ENCODE results near the gene FAM50A. TPM values are rescaled to one million over a fixed set of nuclear protein-coding genes. Genes with fewer than 3 reads are reported as not detected.
"Not testable (repeated sequence)": the region's sequence is repeated elsewhere in the genome, so short reads cannot be mapped to it uniquely, and the experiment has no call there.

Gene FAM50A, protein sequence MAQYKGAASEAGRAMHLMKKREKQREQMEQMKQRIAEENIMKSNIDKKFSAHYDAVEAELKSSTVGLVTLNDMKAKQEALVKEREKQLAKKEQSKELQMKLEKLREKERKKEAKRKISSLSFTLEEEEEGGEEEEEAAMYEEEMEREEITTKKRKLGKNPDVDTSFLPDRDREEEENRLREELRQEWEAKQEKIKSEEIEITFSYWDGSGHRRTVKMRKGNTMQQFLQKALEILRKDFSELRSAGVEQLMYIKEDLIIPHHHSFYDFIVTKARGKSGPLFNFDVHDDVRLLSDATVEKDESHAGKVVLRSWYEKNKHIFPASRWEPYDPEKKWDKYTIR
- 92.2 and 92.8 TPM in 2 replicates for total RNA-seq
- long read RNA-seq, transcript FAM50A-202 (13 exons, 1,352 nt): major isoform, 80 of 90 reads
- long read RNA-seq, partial matches to known transcripts: 3 of 90 reads
- long read RNA-seq, other reads (novel, unspliced or antisense): 7 of 90 reads

DNA sequence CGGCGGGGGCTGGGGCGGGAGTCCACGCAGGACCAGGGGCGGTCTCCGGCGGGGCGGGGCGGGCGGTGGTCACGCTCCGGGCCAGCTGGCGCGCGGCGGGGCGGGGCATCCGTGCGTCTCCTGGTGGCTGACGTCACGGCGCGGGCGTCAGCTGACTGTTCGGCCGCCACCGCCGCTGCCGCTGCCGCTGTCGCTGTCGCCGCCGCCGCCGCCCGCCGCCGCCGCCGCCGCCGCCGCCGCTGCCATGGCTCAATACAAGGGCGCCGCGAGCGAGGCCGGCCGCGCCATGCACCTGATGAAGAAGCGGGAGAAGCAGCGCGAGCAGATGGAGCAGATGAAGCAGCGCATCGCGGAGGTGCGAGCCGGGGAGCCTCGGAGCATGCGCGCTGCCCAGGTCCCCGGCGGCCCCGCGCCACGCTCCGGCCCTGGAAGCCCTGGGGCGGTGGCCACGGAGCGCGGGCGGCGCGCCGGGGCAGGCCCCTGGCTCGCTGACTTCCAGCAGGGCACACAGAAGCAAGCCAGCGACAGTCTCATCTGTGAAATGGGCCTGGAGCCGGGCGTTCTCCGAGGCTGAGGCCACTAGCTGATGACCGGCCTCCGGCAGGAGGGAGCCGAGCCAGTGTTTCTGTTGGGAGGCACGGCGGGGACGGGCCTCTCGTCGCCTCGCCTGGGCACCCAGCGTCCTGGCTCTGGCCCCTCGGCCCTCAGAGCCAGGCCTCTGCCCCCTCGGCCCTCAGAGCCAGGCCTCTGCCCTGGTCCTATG, at the start of gene FAM50A:
TSS of gene FAM50A (plus strand) at position 150 of the 763 bp plus-strand sequence. CDS start at position 245, 95 bp downstream.
- TF ChIP-seq CTCF (IDR thresholded peaks at IDR 0.05): no peak

GRCh38 chrX:154396363-154396762, 47.6 kb upstream of the FAM50A start:
- not testable (repeated sequence) for H3K27me3 Mint-ChIP-seq (ENCODE audit: unreplicated experiment); H3K4me3 Mint-ChIP-seq (ENCODE audit: unreplicated experiment); H3K9me3 Mint-ChIP-seq (ENCODE audit: unreplicated experiment); H3K27ac Mint-ChIP-seq (ENCODE audit: unreplicated experiment); DNase-seq (ENCODE audit: extremely low spot score, unreplicated experiment)
- Mint-ChIP-seq H3K4me1 (ENCODE audit: unreplicated experiment) (peaks cover 15% of the 10 kb centered on the region), H3K36me3 (ENCODE audit: unreplicated experiment) (peaks cover 13% of the 10 kb centered on the region)

More for the DNA sequence above, at the start of gene FAM50A:
- peak within 1 kb of the TSS; percentile 73 for H3K4me3 Mint-ChIP-seq (ENCODE audit: unreplicated experiment)
- no peaks in the 10 kb centered on the region for H3K9me3 Mint-ChIP-seq (ENCODE audit: unreplicated experiment)
- no peaks in the 10 kb centered on the region for H3K27me3 Mint-ChIP-seq (ENCODE audit: unreplicated experiment)
- DNase-seq (ENCODE audit: extremely low spot score, unreplicated experiment): no peak
- H3K36me3 Mint-ChIP-seq (ENCODE audit: unreplicated experiment): peaks cover 12% of the 10 kb centered on the region
- peaks cover 8% of the 10 kb centered on the region for H3K4me1 Mint-ChIP-seq (ENCODE audit: unreplicated experiment)
- H3K27ac Mint-ChIP-seq (ENCODE audit: unreplicated experiment): peak within 1 kb of the TSS; percentile 89

DNA sequence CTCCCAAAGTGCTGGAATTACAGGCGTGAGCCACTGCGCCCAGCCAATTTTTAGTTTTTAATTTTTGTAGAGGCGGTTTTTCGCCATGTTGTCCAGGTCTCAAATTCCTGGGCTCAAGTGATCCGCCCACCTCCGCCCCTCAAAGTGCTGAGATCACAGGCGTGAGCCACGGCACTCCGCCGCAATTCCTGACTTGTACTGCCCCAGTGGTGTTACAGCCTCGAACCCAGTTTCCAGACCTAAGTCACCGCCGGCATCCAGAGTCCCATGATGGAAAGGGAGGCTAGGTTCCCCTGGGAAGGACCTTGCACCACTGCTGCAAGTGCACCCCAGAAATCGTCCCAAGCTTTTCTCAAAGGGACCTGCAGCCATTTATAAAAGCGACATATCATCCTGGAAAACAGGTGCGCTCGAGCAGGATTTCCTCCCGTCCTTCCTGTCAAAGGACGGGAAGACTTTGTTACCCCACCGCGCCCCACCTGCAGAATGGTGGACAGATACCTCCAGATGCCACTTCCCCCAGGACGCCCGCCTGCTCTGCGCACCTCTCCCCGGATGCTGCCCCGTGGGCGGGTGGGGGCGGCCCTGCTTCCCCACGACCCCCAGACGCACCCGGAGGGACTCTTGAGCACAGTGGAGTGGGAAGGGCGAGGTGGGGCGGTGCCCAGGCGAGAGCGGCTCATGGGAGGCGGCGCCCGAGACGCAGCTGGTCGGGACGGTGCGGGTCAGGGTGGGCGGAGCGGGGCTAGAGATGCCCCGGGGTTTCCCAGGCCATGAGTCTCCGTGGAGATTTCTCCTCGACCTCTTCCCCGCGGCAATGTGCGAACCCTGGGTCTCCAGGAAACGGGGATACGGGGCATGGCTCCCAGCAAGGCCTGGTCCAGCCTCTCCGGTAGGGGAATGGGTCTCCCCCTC, 46.7 kb upstream of the FAM50A start:
- TF ChIP-seq CTCF (IDR thresholded peaks at IDR 0.05): no peak
- Mint-ChIP-seq H3K27ac (ENCODE audit: unreplicated experiment) (peak overlapping the region; percentile 99), H3K27me3 (ENCODE audit: unreplicated experiment) (no peaks in the 10 kb centered on the region), H3K9me3 (ENCODE audit: unreplicated experiment) (no peaks in the 10 kb centered on the region), H3K4me3 (ENCODE audit: unreplicated experiment) (peak overlapping the region; percentile 97), H3K36me3 (ENCODE audit: unreplicated experiment) (peaks cover 13% of the 10 kb centered on the region), H3K4me1 (ENCODE audit: unreplicated experiment) (peaks cover 15% of the 10 kb centered on the region)
- DNase-seq (ENCODE audit: extremely low spot score, unreplicated experiment): no peak

- Mint-ChIP-seq H3K9me3 (ENCODE audit: unreplicated experiment) (no peaks in the 10 kb centered on the region), H3K27me3 (ENCODE audit: unreplicated experiment) (no peaks in the 10 kb centered on the region), H3K27ac (ENCODE audit: unreplicated experiment) (peak within 1 kb of the TSS; percentile 99)
Measured at GRCh38 chrX:154397888-154398667, 45.9 kb upstream of the FAM50A start, which contains the start of gene RPL10. TSS of gene RPL10 (plus strand) at chrX:154398377. CDS start at chrX:154398520, 143 bp downstream.

More at GRCh38 chrX:154397888-154398667, 45.9 kb upstream of the FAM50A start, which contains the start of gene RPL10:
- peak; percentile 98 for DNase-seq (ENCODE audit: extremely low spot score, unreplicated experiment)
- Mint-ChIP-seq H3K36me3 (ENCODE audit: unreplicated experiment) (peaks cover 13% of the 10 kb centered on the region), H3K4me1 (ENCODE audit: unreplicated experiment) (peaks cover 15% of the 10 kb centered on the region), H3K4me3 (ENCODE audit: unreplicated experiment) (peak within 1 kb of the TSS; percentile 97)
- no peak for TF ChIP-seq CTCF (IDR thresholded peaks at IDR 0.05)

Measured in osteocyte (in vitro differentiated cells).